GM12801 (cell line): ENCODE measurements around the gene MRPL28.

ENCODE experiments used
- TF ChIP-seq, protein P1 (sequence below): IDR thresholded peaks from one replicate; pipeline ENCODE4 v1.5.1; 2011; ENCODE audit warnings: control low read depth; ENCODE audit not compliant: insufficient read length; ENCODE audit errors: extremely low read depth

MRPL28 gene

DNA sequence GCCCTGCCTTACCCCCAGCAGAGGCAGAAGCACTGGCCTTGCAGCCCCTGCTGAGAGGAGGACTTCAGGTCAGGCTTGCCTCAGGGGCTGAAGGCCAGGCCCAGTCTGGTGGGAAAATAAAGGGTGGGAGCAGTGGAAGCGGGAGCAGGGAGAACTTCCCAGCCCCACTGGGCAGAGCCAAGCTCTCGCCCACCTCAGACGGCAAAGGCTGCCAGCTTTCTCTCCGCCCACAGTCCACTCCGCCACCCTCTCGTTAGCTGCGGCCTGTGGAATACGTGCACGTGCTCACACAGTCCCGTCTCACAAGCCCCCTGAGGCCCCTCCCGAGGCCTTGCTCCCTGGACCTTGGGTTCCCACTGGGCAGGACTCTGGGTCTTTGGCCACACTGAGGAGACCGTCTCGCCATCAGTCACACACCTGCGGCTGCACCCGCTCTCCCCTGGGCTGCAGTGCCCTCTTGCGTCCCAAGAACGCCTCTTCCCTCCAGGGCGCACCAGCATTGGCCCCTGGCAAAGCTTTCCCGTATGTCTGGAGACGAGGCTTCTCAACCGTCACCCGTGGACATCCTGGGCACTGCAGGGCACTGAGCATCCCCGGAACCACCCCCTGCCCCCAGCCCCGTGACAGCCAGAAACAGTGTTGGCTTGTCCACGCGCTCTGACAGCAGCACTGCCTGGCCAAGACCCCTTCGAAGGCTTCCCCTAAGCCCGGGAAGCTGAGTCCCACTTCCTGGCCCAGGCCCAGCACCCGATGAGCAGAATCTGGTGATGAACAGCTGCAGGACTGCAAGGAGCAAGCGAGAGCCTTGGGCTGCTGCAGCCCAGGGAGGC, 8.3 kb downstream of the MRPL28 start:
- TF ChIP-seq, protein P1, sequence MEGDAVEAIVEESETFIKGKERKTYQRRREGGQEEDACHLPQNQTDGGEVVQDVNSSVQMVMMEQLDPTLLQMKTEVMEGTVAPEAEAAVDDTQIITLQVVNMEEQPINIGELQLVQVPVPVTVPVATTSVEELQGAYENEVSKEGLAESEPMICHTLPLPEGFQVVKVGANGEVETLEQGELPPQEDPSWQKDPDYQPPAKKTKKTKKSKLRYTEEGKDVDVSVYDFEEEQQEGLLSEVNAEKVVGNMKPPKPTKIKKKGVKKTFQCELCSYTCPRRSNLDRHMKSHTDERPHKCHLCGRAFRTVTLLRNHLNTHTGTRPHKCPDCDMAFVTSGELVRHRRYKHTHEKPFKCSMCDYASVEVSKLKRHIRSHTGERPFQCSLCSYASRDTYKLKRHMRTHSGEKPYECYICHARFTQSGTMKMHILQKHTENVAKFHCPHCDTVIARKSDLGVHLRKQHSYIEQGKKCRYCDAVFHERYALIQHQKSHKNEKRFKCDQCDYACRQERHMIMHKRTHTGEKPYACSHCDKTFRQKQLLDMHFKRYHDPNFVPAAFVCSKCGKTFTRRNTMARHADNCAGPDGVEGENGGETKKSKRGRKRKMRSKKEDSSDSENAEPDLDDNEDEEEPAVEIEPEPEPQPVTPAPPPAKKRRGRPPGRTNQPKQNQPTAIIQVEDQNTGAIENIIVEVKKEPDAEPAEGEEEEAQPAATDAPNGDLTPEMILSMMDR: no peak

DNA sequence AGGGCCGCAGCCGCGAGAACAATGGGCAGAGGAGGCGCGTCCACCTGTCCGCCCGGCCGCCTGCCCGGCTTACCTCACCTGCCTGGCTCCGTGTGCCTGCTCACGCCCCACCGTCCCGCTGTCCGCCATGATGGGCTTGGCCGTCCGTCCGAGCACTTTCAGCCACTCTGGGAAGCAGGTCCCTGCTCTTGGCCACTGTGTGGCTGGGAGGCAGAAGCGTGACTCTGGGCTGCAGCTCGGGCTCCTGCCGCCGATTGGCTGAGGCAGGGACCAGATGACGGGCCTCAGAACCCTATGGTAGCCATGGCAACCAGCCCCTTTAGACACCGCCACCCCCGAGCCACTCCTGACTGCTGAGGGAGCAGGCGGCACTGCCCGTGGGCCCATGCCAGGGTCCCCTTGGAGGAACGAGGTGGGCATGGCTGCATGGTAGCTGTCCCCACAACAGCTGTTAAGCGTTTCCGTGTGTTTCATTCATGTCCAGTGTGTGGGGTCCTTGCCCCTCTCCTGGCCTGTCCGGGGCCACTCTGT, 8.9 kb downstream of the MRPL28 start:
- TF ChIP-seq, protein P1: no peak

DNA sequence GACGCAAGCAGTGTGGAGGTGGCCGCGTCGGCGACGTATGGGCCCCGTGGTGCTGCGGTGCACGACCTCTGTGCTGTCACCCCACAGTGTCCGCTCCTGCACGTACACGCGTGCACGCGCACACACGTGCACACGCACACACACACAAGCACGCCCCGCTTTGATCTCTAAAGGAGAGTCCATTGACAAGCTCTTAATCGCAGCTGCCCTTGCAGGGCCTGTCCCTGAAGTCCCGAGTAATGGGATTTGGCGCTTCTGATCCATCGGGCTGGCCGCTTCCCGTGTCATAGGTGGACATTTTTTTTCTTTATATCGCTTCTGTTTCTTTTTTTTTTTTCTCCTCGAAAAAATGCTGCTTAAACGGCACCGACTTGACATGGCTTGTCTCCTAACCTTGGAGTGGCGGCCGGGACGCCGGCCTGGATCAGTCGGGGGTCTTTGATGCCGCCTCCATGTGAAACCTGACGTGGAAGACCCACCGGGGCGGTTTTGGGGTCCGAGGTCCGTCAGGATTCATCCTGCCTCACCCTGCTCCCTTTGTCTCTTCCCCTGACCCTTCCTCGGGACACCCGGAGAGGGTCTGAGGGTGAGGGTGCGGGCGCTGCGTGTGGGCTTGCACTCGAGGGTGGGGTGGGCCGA, 9.5 kb downstream of the MRPL28 start:
- TF ChIP-seq, protein P1: no peak

DNA sequence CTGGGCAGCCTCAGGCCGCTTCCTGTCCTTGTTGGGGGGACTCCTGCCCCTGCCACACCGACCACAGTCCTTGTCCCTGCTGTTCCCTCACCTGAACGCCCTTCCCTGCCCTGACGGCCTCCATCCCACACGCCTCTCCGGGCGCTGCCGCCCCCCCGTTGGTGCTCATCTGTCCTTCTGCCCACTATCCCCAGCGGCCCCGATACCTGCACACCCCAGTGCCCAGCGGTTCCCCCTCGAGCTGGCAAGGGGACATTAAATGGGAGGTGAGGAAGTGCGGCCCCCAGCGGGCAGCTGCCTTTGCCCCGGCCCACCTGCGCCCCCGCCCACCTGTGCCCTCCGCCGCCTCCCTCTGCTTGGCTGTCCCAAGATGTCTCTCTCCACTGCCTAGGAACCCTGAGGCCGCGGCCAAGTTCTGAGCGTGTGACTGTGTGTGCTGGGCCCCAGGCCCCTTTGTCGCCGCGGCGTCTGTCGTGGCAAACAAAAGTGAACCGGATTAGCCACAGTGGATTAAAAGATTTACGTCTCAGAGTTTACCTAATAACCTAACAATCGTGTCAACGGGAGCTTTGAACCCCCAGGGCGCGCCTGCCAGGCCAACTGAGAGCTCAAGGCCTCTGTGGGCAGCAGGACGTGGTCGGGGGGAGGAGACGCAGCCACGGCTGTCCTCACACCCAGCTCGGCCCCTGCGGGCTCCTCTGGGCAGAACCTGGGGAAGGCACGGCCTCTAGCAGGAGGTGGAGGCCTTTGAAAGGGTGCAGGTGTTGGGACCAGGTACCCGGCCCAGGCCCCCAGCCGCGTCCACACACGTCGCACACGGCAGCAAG, 10.3 kb downstream of the MRPL28 start:
- TF ChIP-seq, protein P1: no peak

DNA sequence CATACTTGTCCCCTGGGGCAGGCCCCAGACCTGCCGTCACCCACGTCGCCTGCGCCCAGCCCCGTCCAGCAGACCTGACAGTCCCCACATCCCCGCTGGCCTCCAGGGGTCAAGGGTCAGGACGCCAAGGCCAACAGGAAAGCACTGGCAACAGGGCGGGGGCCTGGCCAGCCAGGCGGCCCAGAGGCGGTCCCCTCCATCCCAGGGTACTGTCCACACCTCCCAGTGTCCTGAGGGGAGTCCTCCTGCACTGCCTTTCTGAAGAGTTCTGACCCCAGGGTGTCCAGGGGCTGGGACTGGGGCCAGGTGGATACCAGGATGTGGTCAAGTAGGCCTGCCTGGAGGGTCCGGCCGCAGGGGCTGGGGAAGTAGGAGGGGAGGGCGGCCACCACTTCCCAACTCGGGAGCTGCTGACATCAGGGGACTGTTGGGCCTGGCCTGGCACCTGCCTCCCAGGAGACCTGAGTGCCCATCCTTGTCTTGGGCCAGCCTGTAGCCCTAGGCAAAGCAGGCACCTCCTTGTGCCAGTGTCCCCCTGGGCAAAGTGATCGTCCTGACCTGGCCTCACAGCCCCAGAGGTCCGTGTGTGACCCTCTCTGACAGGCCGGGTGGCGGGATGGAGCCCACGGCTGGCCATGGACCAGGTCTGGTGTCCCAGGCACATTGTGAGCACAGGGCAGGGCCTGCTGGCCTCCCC, 11.1 kb downstream of the MRPL28 start:
- TF ChIP-seq, protein P1: no peak

DNA sequence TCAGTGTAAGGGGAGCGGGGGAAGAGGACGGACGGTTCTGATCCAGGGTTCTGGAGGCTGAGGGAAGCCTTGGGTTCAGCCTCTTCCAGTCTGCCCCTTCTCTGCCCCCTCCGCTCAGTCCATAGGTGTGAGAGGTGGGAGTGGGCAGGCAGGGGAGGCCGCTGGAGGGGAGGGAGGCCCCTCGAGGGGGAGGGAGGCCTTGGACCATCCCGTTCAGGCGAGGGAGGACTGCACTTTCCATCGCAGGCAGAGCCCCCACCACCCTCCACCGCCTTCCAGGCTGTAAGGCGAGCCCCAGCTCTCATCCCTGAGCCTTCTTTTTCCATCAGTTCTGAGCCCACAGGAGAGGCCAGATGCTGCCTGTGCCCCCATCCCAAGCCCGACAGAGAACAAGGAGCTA, 13.6 kb downstream of the MRPL28 start:
- TF ChIP-seq, protein P1: no peak
